Measurements from ENCODE around the gene RNU7-1. TPM values are rescaled to one million over a fixed set of nuclear protein-coding genes. Genes with fewer than 3 reads are reported as not detected.

The RNU7-1 gene
- not detected in 2 replicates for total RNA-seq (ENCODE audit: low replicate concordance)
- long read RNA-seq, partial matches to known transcripts: 0 of 3 reads
- long read RNA-seq, other reads (novel, unspliced or antisense): 0 of 3 reads

- peak within 1 kb of the TSS; percentile 99 for H3K27ac Mint-ChIP-seq
- no peak for DNase-seq (ENCODE audit: extremely low spot score, unreplicated experiment)
- peaks cover 9% of the 10 kb centered on the region for H3K27me3 Mint-ChIP-seq
- H3K4me1 Mint-ChIP-seq (ENCODE audit: unreplicated experiment): peaks cover 8% of the 10 kb centered on the region
- peak within 1 kb of the TSS; percentile 98 for H3K4me3 Mint-ChIP-seq
- peaks cover 17% of the 10 kb centered on the region for H3K36me3 Mint-ChIP-seq
- H3K9me3 Mint-ChIP-seq: no peaks in the 10 kb centered on the region
- TF ChIP-seq CTCF (conservative IDR thresholded peaks at IDR 0.05): no peak
Observed at GRCh38 chr12:6943722-6944380, at the start of gene RNU7-1, which contains the start of gene C12orf57. RNU7-1 (plus strand) TSS chr12:6943816. C12orf57 (plus strand) TSS chr12:6944022; CDS start chr12:6944122, 100 bp downstream.

- no peaks in the 10 kb centered on the region for H3K9me3 Mint-ChIP-seq
- no peaks in the 10 kb centered on the region for H3K27me3 Mint-ChIP-seq
- no peak overlapping the region for H3K27ac Mint-ChIP-seq
- H3K36me3 Mint-ChIP-seq: peaks cover under 1% of the 10 kb centered on the region
- no peak for TF ChIP-seq CTCF (conservative IDR thresholded peaks at IDR 0.05)
- no peak for DNase-seq (ENCODE audit: extremely low spot score, unreplicated experiment)
- H3K4me3 Mint-ChIP-seq: no peak overlapping the region
- peaks cover 4% of the 10 kb centered on the region for H3K4me1 Mint-ChIP-seq (ENCODE audit: unreplicated experiment)
Observed at GRCh38 chr12:6894321-6894720, 49.3 kb upstream of the RNU7-1 start.

- peaks cover 4% of the 10 kb centered on the region for H3K36me3 Mint-ChIP-seq
- no peak overlapping the region for H3K4me3 Mint-ChIP-seq
- no peak for TF ChIP-seq CTCF (conservative IDR thresholded peaks at IDR 0.05)
- H3K4me1 Mint-ChIP-seq (ENCODE audit: unreplicated experiment): no peaks in the 10 kb centered on the region
- DNase-seq (ENCODE audit: extremely low spot score, unreplicated experiment): no peak
- no peaks in the 10 kb centered on the region for H3K9me3 Mint-ChIP-seq
- H3K27ac Mint-ChIP-seq: peak overlapping the region; percentile 51
- no peaks in the 10 kb centered on the region for H3K27me3 Mint-ChIP-seq
Observed at GRCh38 chr12:6896846-6897435, 46.7 kb upstream of the RNU7-1 start.

GRCh38 chr12:6899427-6899826 lies 44.2 kb upstream of the RNU7-1 start:
- H3K4me1 Mint-ChIP-seq (ENCODE audit: unreplicated experiment): no peaks in the 10 kb centered on the region
- H3K27ac Mint-ChIP-seq: no peak overlapping the region

GRCh38 chr12:6899837-6900519 lies 43.6 kb upstream of the RNU7-1 start:
- TF ChIP-seq CTCF (conservative IDR thresholded peaks at IDR 0.05): no peak
- Mint-ChIP-seq H3K27me3 (no peaks in the 10 kb centered on the region), H3K4me3 (no peak overlapping the region), H3K9me3 (no peaks in the 10 kb centered on the region), H3K36me3 (peaks cover 10% of the 10 kb centered on the region), H3K27ac (no peak overlapping the region), H3K4me1 (ENCODE audit: unreplicated experiment) (no peaks in the 10 kb centered on the region)
- no peak for DNase-seq (ENCODE audit: extremely low spot score, unreplicated experiment)

More at GRCh38 chr12:6899427-6899826, 44.2 kb upstream of the RNU7-1 start:
- Mint-ChIP-seq H3K4me3 (no peak overlapping the region), H3K27me3 (no peaks in the 10 kb centered on the region), H3K9me3 (no peaks in the 10 kb centered on the region), H3K36me3 (peaks cover 10% of the 10 kb centered on the region)
- no peak for DNase-seq (ENCODE audit: extremely low spot score, unreplicated experiment)
- TF ChIP-seq CTCF (conservative IDR thresholded peaks at IDR 0.05): no peak
